Measurements from ENCODE around the gene SLC25A40.
"Not testable (repeated sequence)": the region's sequence is repeated elsewhere in the genome, so short reads cannot be mapped to it uniquely, and the experiment has no call there.

DNA sequence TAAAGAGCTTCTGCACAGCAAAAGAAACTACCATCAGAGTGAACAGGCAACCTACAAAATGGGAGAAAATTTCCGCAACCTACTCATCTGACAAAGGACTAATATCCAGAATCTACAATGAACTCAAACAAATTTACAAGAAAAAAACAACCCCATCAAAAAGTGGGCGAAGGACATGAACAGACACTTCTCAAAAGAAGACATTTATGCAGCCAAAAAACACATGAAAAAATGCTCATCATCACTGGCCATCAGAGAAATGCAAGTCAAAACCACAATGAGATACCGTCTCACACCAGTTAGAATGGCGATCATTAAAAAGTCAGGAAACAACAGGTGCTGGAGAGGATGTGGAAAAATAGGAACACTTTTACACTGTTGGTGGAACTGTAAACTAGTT is 54.1 kb downstream of the SLC25A40 start:
- not testable (repeated sequence) for TF ChIP-seq GABPA (IDR thresholded peaks at IDR 0.05; ENCODE audit: low read depth, low read length); GABPA (CRISPR knock-in tag; IDR thresholded peaks at IDR 0.05; ENCODE audit: low read depth); NR3C1 (CRISPR knock-in tag; IDR thresholded peaks at IDR 0.05); POLR2AphosphoS5 (IDR thresholded peaks at IDR 0.05; ENCODE audit: low read depth, low read length); ZNF629 (CRISPR knock-in tag; conservative IDR thresholded peaks at IDR 0.05); ZNF253 (CRISPR knock-in tag; IDR thresholded peaks at IDR 0.05; ENCODE audit: borderline replicate concordance); RFX5 (IDR thresholded peaks at IDR 0.05; ENCODE audit: low read depth, low read length); PTBP1 (IDR thresholded peaks at IDR 0.05; ENCODE audit: low read depth, low read length, poor library complexity, severe bottlenecking)
- TF ChIP-seq, protein P1, sequence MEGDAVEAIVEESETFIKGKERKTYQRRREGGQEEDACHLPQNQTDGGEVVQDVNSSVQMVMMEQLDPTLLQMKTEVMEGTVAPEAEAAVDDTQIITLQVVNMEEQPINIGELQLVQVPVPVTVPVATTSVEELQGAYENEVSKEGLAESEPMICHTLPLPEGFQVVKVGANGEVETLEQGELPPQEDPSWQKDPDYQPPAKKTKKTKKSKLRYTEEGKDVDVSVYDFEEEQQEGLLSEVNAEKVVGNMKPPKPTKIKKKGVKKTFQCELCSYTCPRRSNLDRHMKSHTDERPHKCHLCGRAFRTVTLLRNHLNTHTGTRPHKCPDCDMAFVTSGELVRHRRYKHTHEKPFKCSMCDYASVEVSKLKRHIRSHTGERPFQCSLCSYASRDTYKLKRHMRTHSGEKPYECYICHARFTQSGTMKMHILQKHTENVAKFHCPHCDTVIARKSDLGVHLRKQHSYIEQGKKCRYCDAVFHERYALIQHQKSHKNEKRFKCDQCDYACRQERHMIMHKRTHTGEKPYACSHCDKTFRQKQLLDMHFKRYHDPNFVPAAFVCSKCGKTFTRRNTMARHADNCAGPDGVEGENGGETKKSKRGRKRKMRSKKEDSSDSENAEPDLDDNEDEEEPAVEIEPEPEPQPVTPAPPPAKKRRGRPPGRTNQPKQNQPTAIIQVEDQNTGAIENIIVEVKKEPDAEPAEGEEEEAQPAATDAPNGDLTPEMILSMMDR (CRISPR knock-in tag; IDR thresholded peaks at IDR 0.05), result not testable (repeated sequence)

All from HepG2 (cell line).